ENCODE results near the gene TXNDC17.

Gene TXNDC17

DNA sequence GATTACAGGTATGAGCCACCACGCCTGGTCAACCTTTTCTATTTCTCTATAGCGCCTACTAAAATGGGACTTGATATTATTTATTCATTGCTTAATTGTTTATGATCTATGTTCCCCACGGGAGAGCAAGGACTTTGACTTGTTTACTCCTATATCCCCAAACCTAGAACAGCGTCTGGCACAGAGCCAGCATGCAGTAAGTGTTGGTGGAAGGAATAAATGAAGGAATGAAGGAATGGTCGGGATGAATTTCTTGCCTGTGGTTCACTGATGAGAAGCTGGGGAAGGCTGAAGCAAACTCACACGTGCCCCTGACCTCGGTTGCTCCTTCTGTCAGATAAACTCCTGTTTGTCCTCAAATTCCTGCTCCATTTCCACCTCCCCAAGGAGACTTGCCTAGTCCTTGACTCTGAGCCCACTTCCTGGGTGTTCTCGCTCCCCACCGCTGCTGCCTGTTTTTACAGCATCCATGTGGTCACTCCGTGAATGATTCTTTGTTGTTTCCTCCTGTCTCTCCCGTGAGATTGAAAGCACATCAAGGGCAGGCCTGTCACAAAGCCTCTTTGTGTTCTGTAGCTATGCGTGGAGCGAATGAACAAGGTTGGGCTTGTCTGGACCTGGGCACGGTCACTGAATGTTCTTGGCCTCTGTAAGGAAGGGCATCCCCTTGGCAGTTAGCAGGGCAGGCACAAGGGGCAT lies 28.0 kb downstream of the TXNDC17 start:
- no peaks in the 10 kb centered on the region for H3K36me3 ChIP-seq (ENCODE audit: control insufficient read depth in 4 of 4, insufficient read depth in 4 of 4, low read length in 3 of 4)
- peaks cover 0 to 22% (median 9%) of the 10 kb centered on the region in 5 experiments for H3K27me3 ChIP-seq (replicated peaks in 2 of 5; ENCODE audit: control insufficient read depth in 4 of 5, insufficient read depth in 5 of 5, low read length in 4 of 5)
- ChIA-PET CTCF (interaction anchor here (0.7 to 1.1 kb wide), 2 partner anchors 33 to 34 kb away, joined by 4 read pairs; no protein-coding TSS in a partner anchor), POLR2A (interaction anchor here (1.4 kb wide), 1 partner anchor 9 kb away, joined by 4 read pairs; no protein-coding TSS in a partner anchor)
- no peak for DNase-seq
- 94% methylated on average over 10 of the region's 14 CpGs for WGBS (ENCODE audit: insufficient coverage)
- H3K9me3 ChIP-seq (ENCODE audit: control extremely low read depth in 1 of 5, control insufficient read depth in 4 of 5, insufficient read depth in 2 of 5, low read depth in 1 of 5, low read length in 4 of 5), result no peaks in the 10 kb centered on the region
- H3K4me1 ChIP-seq (ENCODE audit: control extremely low read depth in 1 of 4, control insufficient read depth in 4 of 4, insufficient read depth in 4 of 4, low read length in 3 of 4), result peaks cover 0 to 6% (median 2%) of the 10 kb centered on the region in 4 experiments
- H3K4me3 ChIP-seq (ENCODE audit: control insufficient read depth in 1 of 7, extremely low read depth in 1 of 7, insufficient read depth in 4 of 7, low read depth in 2 of 7, low read length in 6 of 7), result no peak overlapping the region
- no peak overlapping the region for H3K27ac ChIP-seq (ENCODE audit: insufficient read depth in 1 of 2, low read depth in 1 of 2, low read length in 2 of 2, poor library complexity in 1 of 2, severe bottlenecking in 2 of 2)

DNA sequence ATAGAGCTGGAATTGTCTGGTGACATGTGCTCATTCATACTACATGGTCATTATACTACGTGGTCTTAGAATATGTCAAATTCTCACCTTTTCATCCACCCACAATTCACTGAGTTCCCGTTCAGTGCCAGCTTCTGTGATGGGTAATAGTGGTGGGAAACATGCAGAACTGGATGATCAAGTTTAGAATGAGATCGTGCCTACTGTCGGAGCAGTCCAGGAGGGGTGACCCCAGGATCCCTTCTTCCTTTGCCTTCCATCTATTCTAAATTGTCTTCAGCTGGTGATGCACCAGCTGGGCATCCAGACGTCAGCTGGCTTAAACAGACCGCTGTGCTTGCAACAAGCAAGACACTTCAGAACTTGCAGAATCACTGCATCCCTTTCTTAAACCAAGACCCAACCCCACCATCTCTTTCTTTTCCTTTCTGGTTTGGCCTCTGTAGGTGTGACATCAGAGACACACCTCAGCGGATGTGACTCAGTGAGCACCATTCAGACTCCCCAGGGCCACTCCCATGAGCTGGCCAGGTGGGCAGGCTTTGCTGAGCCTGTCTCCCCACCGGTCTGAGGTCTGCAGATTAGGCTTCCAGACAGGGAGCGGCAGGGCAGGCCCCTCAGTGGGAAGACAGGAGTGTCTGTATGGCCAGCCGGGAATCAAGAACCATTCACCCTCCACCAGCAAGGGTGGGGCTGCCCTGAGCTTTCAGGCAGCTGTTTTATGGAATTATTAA lies 28.8 kb downstream of the TXNDC17 start:
- peaks cover 0 to 6% (median 2%) of the 10 kb centered on the region in 4 experiments for H3K4me1 ChIP-seq (ENCODE audit: control extremely low read depth in 1 of 4, control insufficient read depth in 4 of 4, insufficient read depth in 4 of 4, low read length in 3 of 4)
- H3K4me3 ChIP-seq (ENCODE audit: control insufficient read depth in 1 of 7, extremely low read depth in 1 of 7, insufficient read depth in 4 of 7, low read depth in 2 of 7, low read length in 6 of 7), result no peak overlapping the region
- H3K9me3 ChIP-seq (ENCODE audit: control extremely low read depth in 1 of 5, control insufficient read depth in 4 of 5, insufficient read depth in 2 of 5, low read depth in 1 of 5, low read length in 4 of 5), result no peaks in the 10 kb centered on the region
- no peak overlapping the region for H3K27ac ChIP-seq (ENCODE audit: insufficient read depth in 1 of 2, low read depth in 1 of 2, low read length in 2 of 2, poor library complexity in 1 of 2, severe bottlenecking in 2 of 2)
- H3K27me3 ChIP-seq (replicated peaks in 2 of 5; ENCODE audit: control insufficient read depth in 4 of 5, insufficient read depth in 5 of 5, low read length in 4 of 5), result peaks cover 0 to 25% (median 9%) of the 10 kb centered on the region in 5 experiments
- ChIA-PET CTCF (interaction anchor here (0.7 kb wide), 1 partner anchor 32 kb away, joined by 4 read pairs; no protein-coding TSS in a partner anchor), POLR2A (no interaction called here)
- DNase-seq, result no peak
- 93% methylated on average over 7 of the region's 10 CpGs for WGBS (ENCODE audit: insufficient coverage)
- H3K36me3 ChIP-seq (ENCODE audit: control insufficient read depth in 4 of 4, insufficient read depth in 4 of 4, low read length in 3 of 4), result no peaks in the 10 kb centered on the region

DNA sequence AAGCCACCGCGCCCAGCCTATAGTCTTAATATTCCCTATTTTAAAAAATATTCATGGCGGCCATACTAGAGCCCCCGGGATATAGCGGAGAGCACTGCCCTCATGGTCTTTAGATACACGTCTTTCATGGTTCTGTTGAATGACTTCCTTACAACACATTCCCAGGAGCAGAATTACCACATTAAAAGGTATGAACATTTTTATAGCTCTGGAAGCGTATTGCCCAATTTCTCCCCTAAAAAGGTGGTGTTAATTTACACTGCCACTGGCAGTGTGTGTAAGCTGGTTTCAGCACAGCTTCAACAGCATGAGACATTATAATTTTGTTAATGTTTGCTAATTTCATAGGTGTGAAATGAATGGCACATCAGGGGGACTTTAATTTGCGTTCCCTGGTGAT lies 29.7 kb downstream of the TXNDC17 start:
- ChIA-PET POLR2A (no interaction called here), CTCF (interaction anchor here (1.3 kb wide), 1 partner anchor 10 kb away, joined by 5 read pairs; no protein-coding TSS in a partner anchor)
- H3K4me3 ChIP-seq (ENCODE audit: control insufficient read depth in 1 of 7, extremely low read depth in 1 of 7, insufficient read depth in 4 of 7, low read depth in 2 of 7, low read length in 6 of 7), result no peak overlapping the region
- no peak for DNase-seq
- no peak overlapping the region for H3K27ac ChIP-seq (ENCODE audit: insufficient read depth in 1 of 2, low read depth in 1 of 2, low read length in 2 of 2, poor library complexity in 1 of 2, severe bottlenecking in 2 of 2)
- H3K9me3 ChIP-seq (ENCODE audit: control extremely low read depth in 1 of 5, control insufficient read depth in 4 of 5, insufficient read depth in 2 of 5, low read depth in 1 of 5, low read length in 4 of 5), result no peaks in the 10 kb centered on the region
- WGBS (ENCODE audit: insufficient coverage), result 94% methylated on average over 7 of the region's 8 CpGs
- H3K4me1 ChIP-seq (ENCODE audit: control extremely low read depth in 1 of 4, control insufficient read depth in 4 of 4, insufficient read depth in 4 of 4, low read length in 3 of 4), result peaks cover 0 to 6% (median 2%) of the 10 kb centered on the region in 4 experiments
- H3K36me3 ChIP-seq (ENCODE audit: control insufficient read depth in 4 of 4, insufficient read depth in 4 of 4, low read length in 3 of 4), result no peaks in the 10 kb centered on the region
- peaks cover 0 to 30% (median 14%) of the 10 kb centered on the region in 5 experiments for H3K27me3 ChIP-seq (replicated peaks in 2 of 5; ENCODE audit: control insufficient read depth in 4 of 5, insufficient read depth in 5 of 5, low read length in 4 of 5)

DNA sequence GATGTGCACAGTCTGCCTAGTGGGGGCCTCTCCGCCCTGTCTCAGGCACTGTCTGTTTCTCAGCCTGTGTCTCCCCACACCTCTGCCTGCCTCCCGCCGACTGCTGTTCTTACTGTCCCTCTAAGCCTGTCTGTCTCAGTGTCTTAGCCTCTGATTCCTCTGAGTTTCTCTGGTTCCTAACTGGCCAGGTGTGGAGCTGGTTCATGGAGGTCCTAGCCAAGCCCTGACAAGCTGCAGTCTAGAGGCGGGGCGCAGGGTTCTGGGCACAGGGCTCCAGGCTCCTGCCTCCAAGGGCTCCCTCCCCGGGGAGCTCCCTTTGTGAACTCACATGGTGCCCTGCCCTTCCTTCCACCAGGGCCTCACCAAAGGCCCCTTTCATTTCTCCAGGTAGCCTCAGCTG lies 30.1 kb downstream of the TXNDC17 start:
- ChIA-PET POLR2A (no interaction called here), CTCF (interaction anchor here (1.1 to 1.3 kb wide), 2 partner anchors 10 to 44 kb away, joined by 3 to 5 read pairs; no protein-coding TSS in a partner anchor)
- peaks cover 0 to 34% (median 17%) of the 10 kb centered on the region in 5 experiments for H3K27me3 ChIP-seq (replicated peaks in 2 of 5; ENCODE audit: control insufficient read depth in 4 of 5, insufficient read depth in 5 of 5, low read length in 4 of 5)
- H3K27ac ChIP-seq (ENCODE audit: insufficient read depth in 1 of 2, low read depth in 1 of 2, low read length in 2 of 2, poor library complexity in 1 of 2, severe bottlenecking in 2 of 2), result no peak overlapping the region
- 96% methylated on average over 6 of the region's 6 CpGs for WGBS (ENCODE audit: insufficient coverage)
- no peaks in the 10 kb centered on the region for H3K9me3 ChIP-seq (ENCODE audit: control extremely low read depth in 1 of 5, control insufficient read depth in 4 of 5, insufficient read depth in 2 of 5, low read depth in 1 of 5, low read length in 4 of 5)
- no peaks in the 10 kb centered on the region for H3K36me3 ChIP-seq (ENCODE audit: control insufficient read depth in 4 of 4, insufficient read depth in 4 of 4, low read length in 3 of 4)
- DNase-seq, result no peak
- H3K4me1 ChIP-seq (ENCODE audit: control extremely low read depth in 1 of 4, control insufficient read depth in 4 of 4, insufficient read depth in 4 of 4, low read length in 3 of 4), result peaks cover 0 to 6% (median 2%) of the 10 kb centered on the region in 4 experiments
- H3K4me3 ChIP-seq (ENCODE audit: control insufficient read depth in 1 of 7, extremely low read depth in 1 of 7, insufficient read depth in 4 of 7, low read depth in 2 of 7, low read length in 6 of 7), result no peak overlapping the region

DNA sequence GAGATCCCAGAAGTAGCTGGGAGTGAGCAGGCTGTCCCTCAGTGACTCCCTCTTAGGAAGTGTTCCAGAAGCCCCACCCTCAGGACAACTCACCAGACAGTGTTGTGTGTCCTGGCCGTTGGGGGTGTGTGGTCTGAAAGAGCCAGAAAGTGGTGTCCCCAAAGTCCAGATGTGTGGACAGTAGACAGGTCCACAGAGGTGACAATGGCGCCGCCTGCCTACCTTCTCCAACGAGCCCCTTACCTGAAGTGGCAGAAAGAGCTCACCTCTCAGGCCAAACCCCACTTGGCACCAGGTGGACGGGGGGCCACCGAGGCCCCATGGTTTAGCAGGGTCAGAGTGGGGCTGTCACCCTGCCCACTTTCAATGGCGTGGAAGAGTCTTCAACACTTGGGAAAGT lies 30.6 kb downstream of the TXNDC17 start:
- 100% methylated on average over 7 of the region's 7 CpGs for WGBS (ENCODE audit: insufficient coverage)
- Histone ChIP-seq H3K4me3 (ENCODE audit: control insufficient read depth in 1 of 7, extremely low read depth in 1 of 7, insufficient read depth in 4 of 7, low read depth in 2 of 7, low read length in 6 of 7) (no peak overlapping the region), H3K9me3 (ENCODE audit: control extremely low read depth in 1 of 5, control insufficient read depth in 4 of 5, insufficient read depth in 2 of 5, low read depth in 1 of 5, low read length in 4 of 5) (no peaks in the 10 kb centered on the region), H3K4me1 (ENCODE audit: control extremely low read depth in 1 of 4, control insufficient read depth in 4 of 4, insufficient read depth in 4 of 4, low read length in 3 of 4) (peaks cover 0 to 4% (median under 1%) of the 10 kb centered on the region in 4 experiments), H3K27me3 (replicated peaks in 2 of 5; ENCODE audit: control insufficient read depth in 4 of 5, insufficient read depth in 5 of 5, low read length in 4 of 5) (peaks cover 0 to 35% (median 18%) of the 10 kb centered on the region in 5 experiments), H3K27ac (ENCODE audit: insufficient read depth in 1 of 2, low read depth in 1 of 2, low read length in 2 of 2, poor library complexity in 1 of 2, severe bottlenecking in 2 of 2) (no peak overlapping the region), H3K36me3 (ENCODE audit: control insufficient read depth in 4 of 4, insufficient read depth in 4 of 4, low read length in 3 of 4) (no peaks in the 10 kb centered on the region)
- ChIA-PET POLR2A (no interaction called here), CTCF (interaction anchor here (1.1 to 1.3 kb wide), 2 partner anchors 10 to 44 kb away, joined by 3 to 5 read pairs; no protein-coding TSS in a partner anchor)
- no peak for DNase-seq

DNA sequence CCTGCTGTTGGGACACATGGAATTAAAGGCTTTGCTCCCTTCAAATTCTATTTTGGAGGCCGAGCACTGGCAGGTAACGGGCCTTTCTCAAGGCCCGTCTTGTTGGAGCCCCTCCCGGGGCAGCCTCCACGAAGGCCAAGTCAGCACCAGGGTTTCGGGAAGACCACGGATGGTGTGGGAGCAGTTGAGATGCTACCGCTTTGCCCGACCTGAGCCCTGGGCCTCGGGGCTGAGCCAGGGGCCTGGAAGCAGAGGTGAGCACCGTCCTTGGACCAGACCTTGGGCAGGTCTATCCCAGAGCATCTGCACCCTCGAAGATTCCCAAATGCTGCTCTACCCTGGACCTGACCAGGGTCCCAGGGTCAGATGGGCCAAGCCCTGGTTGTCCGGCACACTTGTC lies 33.7 kb downstream of the TXNDC17 start:
- WGBS (ENCODE audit: insufficient coverage), result 98% methylated on average over 13 of the region's 13 CpGs
- POLR2A ChIA-PET, result no interaction called here
- DNase-seq, result no peak
- H3K27ac ChIP-seq (ENCODE audit: insufficient read depth in 1 of 2, low read depth in 1 of 2, low read length in 2 of 2, poor library complexity in 1 of 2, severe bottlenecking in 2 of 2), result no peak overlapping the region
- no peaks in the 10 kb centered on the region for H3K36me3 ChIP-seq (ENCODE audit: control insufficient read depth in 4 of 4, insufficient read depth in 4 of 4, low read length in 3 of 4)
- no peaks in the 10 kb centered on the region for H3K9me3 ChIP-seq (ENCODE audit: control extremely low read depth in 1 of 5, control insufficient read depth in 4 of 5, insufficient read depth in 2 of 5, low read depth in 1 of 5, low read length in 4 of 5)
- H3K4me1 ChIP-seq (ENCODE audit: control extremely low read depth in 1 of 4, control insufficient read depth in 4 of 4, insufficient read depth in 4 of 4, low read length in 3 of 4), result peaks cover 0 to 12% (median 11%) of the 10 kb centered on the region in 4 experiments
- peaks cover 0 to 43% (median 33%) of the 10 kb centered on the region in 5 experiments for H3K27me3 ChIP-seq (replicated peaks in 2 of 5; ENCODE audit: control insufficient read depth in 4 of 5, insufficient read depth in 5 of 5, low read length in 4 of 5)
- CTCF ChIA-PET, result no interaction called here
- no peak overlapping the region for H3K4me3 ChIP-seq (ENCODE audit: control insufficient read depth in 1 of 7, extremely low read depth in 1 of 7, insufficient read depth in 4 of 7, low read depth in 2 of 7, low read length in 6 of 7)

All from common myeloid progenitor, CD34-positive (primary cell).